Stimulated activated CD4-positive, alpha-beta T cell treated with anti-CD3 and anti-CD28 coated beads, Interleukin-1b, Interleukin-23, amount 100 ng/mL, for 1 hour (primary cell): ENCODE results near the gene UROC1.

Experiments used
- DNase-seq, 2 donors: peaks; one replicate each; pipeline ENCODE4 v3.0.0-alpha.2; 2020; ENCODE audit warnings: low read depth in 2 of 2

The UROC1 gene

DNA sequence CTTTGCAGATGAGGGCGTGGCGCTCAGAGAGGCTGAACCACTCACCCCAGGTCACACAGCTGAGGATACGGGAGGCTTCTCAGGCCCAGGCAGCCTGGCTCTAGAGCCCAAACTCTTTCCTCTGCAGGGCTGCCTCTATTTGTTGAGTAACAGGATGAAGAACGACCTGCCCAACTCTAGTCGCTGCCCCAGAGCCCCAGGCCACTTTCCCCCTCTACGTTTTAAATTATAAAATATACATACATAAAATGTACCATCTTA lies 22.7 kb downstream of the UROC1 start:
- DNase-seq = no peak

DNA sequence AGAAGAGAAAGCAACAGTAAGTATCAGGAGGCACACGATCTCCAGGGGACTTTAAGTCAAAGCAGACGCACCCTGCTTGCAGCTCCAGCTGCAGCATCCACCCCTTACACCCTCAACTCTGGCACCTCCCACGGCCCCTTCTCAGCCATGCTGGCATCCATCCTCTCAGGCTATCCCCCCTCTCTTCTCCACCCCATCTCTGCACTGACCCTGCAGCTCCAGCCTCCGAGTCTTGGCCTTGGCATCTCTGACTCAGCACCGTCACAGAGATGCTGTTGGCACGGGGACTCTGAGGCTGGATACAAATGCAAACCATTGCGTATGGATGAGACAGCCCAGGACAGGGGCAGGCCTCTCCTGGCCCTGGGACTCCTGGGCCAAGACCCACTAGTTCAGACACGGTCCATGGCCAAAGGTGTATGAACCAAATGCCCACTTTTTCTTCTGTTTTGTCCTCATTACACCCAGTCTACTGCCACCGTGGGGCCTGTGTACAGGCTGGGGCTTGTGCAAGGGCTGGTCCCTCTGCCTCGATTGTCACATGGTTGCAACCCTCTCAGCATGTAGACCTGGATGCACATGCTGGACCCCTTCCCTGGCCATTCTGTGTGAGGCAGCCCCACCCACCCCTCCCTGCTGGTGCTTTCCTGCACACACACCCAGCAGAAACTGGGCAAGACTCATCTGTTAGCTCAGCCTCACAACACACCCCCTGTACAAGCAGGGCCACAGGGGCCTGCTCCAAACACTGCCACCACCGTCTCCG lies 23.2 kb downstream of the UROC1 start:
- no peak for DNase-seq

DNA sequence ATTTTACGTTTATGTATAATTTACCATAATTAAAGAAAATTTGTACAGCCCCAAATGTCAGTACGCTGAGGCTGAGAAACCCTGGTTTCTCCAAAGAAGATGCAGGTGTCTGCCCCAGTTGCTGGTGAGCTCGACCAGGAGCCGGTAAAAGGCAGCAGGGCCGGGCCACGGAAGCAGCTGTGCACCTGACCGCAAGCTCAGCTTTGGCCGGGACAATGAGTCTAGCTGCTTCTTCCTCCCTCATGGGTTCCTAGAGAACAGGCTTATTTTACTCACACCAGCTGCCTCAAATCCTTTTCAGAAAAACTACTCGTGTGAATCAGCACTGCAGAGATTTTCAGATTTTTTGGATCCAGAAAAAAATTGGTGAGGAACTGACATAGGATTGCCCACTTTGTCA lies 23.8 kb downstream of the UROC1 start:
- no peak for DNase-seq

DNA sequence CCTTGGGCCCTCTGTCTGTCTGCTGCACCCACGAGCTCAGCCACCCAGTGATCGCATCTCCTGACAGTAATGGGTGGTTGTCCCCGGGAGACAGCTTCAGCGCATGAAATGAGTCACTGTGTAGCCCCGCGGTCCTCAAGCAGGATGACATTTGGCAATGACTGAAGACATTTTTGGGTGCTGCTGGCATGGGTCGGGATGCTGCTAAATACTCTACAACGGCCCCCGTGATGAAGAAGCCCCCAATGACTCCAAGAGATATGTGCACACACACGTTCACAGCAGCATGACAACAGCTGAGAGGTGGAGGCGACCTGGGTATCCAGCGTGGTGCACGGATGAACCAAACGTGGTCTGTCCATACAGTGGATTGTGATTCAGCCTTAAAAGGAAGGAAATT lies 24.5 kb downstream of the UROC1 start:
- no peak for DNase-seq

DNA sequence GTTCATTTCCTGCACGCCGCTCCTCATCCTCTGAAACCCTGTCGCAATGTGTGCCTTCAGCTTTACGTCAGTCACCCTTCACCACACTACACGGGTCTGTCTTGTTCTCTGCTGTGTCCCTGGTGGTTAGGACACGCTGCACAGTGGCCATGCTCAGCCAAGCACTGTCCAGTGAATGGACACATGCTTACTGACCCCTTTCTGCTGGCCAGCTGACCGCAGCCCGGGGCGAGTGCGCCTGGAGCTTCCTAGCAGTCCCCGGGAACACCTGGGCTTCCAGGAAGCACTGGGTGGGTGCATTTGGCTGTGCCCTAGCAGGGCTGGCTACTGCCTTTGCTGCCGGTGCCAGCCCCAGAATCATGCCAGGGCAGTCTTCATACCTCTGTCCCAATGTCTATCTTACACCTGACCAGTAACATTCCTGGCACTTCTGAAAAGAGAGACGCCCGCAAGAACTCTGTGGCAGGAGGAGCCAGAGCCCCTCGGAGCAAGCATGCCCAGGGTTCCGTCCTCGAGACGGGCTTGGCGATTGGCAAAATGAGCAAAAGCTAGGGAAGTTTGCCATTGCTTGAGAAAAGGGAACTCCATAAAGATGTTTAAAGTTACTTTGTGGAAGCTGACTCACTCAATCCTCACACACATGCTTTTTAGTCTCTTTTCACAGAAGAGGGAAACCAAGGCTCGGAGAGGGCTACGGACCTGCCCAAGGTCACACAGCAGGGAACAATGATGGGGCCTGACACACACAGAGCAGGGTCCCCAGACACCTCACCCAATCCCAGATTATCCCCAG lies 26.2 kb downstream of the UROC1 start:
- no peak for DNase-seq

DNA sequence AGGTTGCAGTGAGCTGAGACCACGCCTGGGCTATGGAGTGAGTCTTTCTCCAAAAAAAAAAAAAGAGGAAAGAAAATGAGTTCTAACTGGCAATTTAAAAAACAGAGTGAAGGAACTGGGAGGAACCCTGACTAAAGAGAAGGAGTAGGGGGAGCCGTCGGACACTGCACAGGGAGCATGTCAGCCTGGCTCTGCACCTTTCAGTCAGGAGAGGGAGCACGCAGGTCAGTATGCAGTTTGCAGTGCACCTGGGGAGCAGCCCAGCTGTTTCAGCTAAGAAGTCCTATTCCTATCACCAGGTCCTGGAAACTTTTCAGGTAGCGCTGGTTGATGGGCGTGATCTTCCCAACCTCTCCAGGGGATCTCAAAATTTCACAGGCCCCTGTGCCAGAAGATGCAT lies 27.0 kb downstream of the UROC1 start:
- DNase-seq = no peak

DNA sequence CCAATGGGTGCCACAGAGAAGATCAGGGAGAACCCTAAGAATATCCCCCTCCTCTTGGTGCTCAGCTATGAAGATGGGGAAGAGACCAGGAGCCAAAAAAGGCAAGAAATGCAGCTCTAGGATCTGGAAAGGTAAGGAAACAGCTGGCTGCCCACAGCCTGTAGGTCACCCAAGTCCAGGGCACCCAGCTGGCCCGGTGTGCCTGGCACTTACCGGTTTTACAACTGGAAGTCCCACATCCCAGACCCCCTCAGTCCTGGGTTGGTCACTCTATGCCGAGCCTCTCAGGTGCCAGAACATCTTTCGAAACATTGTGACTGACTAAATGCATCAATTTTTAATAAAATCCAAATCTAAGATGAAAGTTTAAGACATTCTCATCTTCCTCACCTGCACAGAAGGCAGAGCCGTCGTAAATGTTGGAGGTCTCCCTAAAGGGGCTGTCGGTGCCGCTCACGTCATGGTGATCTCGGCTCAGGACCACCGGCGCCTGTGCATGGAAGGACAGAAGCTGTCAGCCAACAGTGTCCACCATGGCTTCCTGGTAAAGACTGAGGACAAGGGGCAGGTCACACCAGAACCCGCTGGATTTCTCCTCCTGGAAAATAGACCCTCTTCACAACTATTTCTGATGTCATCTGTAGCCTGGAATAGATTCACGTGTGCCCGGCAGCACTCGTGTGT lies 28.5 kb downstream of the UROC1 start:
- DNase-seq = no peak

DNA sequence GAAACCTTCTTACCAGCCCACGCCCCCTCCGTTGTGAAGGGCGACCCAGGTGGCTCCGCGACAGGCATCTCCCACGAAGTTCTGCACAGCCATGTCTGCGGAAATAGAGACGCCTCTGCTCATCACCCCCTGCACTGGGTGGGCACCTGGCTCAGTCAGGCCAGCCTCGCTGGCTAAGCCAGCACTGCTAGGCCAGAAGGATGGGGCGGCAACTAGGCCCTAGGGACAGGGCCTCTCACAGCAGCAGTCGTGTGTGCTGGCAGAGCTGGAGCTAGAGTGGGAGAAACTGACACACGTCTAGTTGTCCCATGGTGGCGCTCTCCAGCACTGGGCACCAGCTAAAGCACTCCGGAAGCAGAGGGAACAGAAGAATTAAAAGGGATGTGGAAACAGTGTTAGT lies 29.4 kb downstream of the UROC1 start:
- no peak for DNase-seq

DNA sequence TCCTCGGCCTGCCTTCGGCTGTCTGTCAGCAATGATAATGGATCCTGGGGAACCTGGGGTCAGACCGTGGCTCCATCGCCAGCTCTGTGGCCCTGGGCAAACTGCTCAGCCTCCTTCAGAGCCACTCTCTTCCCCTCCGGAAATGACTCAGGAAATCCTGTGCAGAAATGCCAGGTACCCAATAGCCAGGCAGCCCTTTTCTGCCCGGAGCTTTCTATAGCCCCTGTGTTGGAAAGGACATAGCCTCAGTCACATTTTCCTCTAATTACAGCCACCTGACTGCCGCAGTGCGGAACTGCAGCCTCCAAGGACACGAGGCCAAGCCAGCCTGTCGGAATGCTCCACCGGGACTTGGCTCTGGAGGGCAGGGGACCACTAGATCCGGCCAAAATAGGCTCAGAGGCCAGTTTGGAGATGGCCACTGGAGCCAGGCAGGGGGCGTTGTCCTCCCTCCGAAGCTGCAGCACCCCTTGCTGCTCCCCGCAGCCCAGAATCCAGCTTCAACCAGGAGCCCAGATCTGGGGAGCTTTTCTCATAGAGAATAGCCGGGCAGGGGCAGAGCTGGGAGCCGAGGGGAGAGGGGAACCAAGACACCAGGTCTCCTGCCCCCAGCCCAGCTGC lies 30.3 kb downstream of the UROC1 start:
- no peak for DNase-seq

DNA sequence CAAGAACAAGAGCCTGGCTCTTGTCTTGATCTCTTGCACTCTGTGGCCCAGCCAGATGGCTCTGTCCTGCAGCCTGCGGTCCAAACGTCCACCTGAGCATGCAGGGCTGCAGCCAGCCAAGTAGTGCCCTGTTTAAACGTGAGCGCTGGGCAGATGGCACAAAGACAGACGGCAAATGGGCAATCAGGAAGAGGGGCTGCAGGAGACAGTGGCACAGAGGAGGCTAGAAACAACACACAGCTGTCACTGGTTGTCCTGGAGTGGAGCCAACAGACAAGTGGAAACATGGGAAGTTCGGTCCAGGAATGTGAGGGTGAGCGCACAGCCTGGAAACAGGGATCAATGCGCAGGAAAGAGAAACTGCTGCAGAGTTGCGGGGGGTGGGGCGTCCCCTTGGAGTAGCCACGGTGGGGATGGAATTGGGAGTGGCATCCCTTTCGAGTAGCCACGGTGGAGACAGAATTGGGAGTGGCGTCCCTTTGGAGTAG lies 31.2 kb downstream of the UROC1 start:
- DNase-seq = no peak

DNA sequence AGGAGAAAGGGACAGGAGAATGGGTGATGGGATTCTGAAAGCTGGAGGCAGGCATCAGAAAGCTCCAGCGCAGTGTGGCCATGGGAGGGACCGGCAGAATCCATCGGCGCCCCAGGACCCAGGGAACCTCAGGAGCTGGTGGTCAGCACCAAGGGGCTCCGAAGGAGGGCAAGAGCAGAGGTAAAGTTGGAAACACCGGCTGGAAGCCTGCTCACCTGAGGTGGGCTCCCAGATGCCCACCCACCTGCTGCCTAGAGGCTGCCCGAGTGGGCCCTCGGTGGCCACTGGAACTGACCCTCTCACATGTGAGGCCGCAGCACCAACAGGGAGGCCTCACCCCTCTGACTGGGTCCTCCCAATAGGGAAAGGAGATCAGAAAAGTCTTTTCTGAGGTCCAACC lies 31.6 kb downstream of the UROC1 start:
- DNase-seq = no peak

DNA sequence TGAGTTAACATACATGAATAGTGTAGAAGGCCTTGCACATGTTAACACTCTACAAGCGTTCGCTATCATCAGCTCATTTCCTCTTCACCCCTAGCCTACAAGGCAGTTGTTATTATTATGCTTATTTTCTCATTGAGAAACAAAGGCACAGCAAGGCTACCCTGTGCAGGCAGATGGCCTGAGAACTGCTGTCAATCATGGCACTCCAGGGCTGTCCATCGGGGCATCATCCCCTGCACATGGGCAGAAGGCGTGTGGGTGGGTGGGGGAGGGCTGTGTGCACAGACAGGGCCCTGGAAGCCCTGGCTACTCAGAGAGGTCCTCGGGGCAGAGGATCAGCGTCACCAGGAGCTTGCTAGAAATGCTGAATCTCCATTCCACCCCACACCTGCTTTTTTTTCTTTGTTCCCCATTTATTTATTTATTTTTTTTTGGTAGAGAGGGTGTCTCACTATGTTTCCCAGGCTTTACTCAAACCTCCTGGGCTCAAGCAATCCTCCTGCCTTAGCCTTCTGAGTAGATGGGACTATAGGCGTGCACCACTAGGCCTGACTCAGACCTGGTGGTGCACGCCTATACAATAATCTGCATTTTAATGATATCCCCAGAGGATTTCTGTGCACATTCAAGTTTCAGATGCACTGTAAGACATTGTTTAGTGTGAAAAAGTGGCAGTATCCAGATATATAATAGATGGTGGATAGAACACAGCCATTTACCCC lies 32.2 kb downstream of the UROC1 start:
- no peak for DNase-seq

DNA sequence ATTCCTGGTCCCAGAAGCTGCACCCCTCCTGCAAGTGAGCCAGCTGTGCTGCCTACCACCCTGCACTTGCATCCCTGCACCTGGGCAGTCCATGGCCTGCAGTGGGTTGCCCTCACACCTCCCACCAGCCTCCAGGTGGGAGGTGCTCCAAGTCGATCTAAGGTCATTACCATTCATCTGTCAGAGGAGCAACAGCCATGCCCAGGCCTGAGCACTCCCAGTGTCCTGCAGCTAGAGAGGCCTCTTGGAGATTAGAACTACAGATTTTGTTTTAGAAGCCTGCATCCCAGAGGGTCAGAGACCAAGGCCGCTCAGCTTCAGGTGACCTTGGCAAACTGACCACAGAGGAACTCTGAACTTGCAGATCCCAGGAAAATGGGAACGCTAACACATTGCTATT lies 32.9 kb downstream of the UROC1 start:
- no peak for DNase-seq

DNA sequence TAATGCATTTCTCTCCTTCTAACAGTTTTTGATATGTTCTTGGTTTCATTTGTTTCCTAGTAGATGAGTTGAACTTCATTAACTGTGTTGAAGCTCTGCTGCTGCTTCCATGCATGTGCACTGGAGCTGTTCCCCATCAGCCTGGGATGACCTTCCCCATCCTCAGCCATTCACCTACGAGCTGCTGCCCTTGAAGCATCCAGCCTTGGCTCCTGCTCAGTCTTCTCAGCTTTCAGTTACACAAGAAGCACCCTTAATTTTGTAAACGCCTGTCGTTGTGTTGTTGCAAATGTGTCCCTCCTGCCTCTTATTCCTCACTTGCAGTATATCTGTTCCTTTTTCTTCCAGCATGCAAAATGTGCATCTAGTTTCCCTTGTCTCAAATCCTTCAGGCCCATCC lies 33.4 kb downstream of the UROC1 start:
- DNase-seq = no peak

DNA sequence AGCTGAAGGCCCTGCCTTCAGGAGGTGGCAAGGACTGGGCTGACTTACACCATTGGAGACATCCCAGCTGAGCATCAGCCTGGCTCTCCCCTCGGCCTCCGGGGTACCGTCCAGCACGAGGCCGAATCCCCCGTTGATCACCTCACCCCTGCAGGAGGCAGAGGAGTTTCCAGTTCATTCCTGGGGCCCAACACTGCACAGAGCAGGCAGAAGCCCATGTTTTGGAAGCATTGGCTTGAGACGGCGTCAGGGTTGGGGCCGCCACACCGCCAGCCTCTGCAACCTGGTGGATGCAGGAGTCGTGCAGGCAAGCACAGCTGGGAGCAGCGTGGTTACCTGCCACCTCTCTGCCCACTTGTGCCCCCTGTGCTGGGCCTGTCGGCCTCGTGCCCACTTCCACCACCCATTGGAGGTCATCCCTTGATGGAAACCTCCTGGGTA lies 34.2 kb downstream of the UROC1 start:
- DNase-seq = no peak

DNA sequence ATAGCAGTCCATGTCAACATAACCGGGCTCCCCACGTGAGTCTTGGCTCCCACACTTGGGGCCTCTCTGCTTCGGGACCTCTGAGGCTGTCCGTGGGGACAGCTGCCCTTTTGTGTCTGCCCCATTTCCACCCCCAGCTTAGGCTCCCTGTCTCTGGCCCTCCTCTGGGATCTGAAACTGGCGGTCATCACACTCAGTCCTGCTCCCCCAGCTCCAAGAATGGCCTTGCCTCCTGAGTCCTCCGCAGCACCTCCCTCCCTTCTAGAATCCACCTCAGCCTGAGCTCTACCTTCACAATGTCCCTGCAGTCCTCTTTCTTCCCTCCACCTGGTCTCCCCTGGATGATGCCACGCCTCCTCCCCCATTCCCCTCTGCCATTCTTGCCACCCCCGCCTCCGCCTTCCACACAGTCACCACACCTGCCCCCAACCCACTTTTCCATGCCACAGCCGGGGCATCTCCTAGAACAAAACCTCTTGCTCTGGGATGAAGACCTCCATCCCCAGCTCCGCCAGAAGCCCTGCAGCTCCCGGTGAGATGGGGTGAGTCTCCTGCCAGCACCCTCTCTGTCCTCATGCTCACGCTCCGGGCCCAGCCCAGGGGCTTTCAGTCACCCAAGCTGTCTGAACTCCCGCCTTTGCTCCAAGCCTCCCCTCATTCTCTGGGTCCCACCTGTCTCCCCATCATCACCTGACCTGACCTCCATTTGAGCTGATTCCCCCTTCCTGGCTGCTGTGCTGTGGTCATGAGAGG lies 34.9 kb downstream of the UROC1 start:
- no peak for DNase-seq

DNA sequence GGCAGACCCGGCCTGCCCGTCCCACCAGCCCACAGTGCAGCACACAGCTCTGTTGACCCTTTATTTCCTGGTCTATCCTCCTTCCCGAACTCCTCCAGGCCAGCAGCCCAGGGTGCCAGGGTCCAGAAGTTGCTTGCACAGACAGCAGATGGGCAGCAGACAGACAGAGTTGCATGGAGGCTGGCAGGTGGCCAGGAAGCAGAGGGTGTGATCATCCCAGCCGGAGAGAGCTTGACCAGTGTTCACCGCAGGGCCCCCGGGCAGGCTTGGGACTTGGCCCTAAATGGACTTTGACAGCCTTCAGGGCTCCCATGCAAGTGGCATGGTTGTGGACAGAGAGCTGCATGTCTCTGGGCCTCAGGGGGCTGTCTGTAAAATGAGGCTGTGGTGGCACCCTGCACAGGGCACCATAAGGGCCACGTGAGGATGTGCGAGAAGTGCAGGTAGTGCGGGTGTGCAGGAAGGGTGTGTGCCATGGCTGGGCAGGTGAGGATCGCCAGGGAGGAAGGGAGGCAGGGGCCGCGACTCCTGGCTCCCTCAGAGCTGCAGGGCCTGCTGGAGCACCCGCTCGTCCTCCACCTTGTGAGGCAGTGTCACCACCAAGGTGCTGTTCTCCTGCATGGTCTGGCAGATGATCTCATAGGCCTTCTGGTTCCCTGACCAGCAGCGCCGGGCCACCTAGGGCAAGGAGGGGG lies 35.6 kb downstream of the UROC1 start:
- DNase-seq = no peak

DNA sequence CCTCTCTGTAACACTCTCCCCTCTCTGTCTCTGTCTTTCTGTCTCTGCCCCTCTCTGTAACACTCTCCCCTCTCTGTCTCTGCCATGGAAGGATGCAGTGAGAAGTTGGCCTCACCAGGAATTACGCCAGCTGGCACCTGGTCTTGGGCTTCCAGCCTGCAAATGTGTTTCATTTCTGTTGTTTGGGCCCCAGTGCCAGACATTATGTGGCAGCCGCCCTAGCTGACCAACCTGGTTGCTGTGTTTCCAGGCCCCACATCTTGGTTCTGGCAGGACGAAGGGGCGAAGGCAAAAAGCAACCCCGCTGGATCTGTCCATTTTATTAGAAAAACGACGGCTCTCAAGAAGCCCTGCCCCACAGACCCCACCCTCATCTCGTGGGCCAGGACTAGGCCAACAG lies 36.7 kb downstream of the UROC1 start:
- DNase-seq = no peak

DNA sequence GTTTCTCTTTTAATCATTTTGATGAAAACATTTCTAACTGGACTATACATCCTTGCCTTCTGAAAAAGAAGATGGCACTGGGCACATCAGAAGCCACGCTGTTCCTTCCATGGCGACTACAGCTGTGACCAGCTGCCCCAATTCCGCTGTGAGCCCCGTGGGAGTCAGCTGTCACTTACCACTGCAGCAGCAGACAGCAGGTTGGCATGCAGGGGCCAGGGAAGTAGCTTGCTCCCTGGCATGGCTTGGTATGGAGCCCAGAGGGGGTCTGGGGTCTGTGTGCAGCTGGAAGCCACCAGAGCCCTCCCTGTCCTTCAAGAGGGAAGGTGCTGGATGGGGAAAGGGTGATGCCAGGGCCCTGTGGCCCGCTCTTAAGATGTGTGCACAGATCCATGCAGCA lies 37.4 kb downstream of the UROC1 start:
- DNase-seq = no peak

DNA sequence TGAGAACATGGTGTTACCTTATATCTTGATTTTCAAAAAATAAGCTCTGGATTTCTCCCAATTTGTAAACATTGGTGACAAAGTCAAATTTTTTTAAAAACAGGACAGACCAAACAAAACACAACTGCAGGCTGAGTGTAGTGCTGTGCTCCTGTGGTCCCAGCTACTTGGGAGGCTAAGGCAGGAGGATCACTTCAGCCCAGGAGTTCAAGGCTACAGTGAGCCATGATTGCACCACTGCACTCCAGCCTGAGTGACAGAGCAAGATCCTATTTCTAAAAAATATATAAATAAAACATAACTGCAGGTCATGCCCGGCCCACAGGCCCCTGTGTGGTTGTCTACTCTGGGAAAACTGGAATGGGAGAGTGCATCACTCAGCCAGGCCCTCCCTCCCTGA lies 37.9 kb downstream of the UROC1 start:
- DNase-seq = no peak
